AG09309 (cell line): ENCODE results near the gene CNDP1.
"Not testable (repeated sequence)": the region's sequence is repeated elsewhere in the genome, so short reads cannot be mapped to it uniquely, and the experiment has no call there.

Source experiments
- DNase-seq: peaks from one replicate; pipeline ENCODE4 v3.0.0-alpha.2; 2010; ENCODE audit warnings: low read depth
- H3K4me3 ChIP-seq: 2 replicates; pipeline ENCODE4 v1.5.1; 2011; ENCODE audit warnings: mild to moderate bottlenecking, low read depth, low read length, moderate library complexity; ENCODE audit not compliant: control insufficient read depth
- CTCF ChIP-seq: IDR thresholded peaks from 2 replicates; pipeline ENCODE4 v1.5.1; 2011; ENCODE audit warnings: mild to moderate bottlenecking, low read depth, low read length, inconsistent platforms; ENCODE audit not compliant: insufficient read depth, control insufficient read depth; ENCODE audit errors: missing control alignments

The CNDP1 gene

GRCh38 chr18:74498712-74499627, 35.3 kb upstream of the CNDP1 start:
- no peak for DNase-seq
- no peak overlapping the region for H3K4me3 ChIP-seq
- no peak for TF ChIP-seq CTCF

- DNase-seq: no peak
- no peak for TF ChIP-seq CTCF
- no peak overlapping the region for H3K4me3 ChIP-seq
These were observed 34.7 kb upstream of the CNDP1 start for GRCh38 chr18:74499633-74500032.

- no peak for TF ChIP-seq CTCF
- H3K4me3 ChIP-seq: no peak overlapping the region
- DNase-seq: no peak
These were observed 33.9 kb upstream of the CNDP1 start for GRCh38 chr18:74500372-74500771.

- H3K4me3 ChIP-seq, DNase-seq: not testable (repeated sequence)
These were observed 33.5 kb upstream of the CNDP1 start for GRCh38 chr18:74500774-74501173.

- no peak for TF ChIP-seq CTCF
- no peak overlapping the region for H3K4me3 ChIP-seq
- no peak for DNase-seq
These were observed 32.9 kb upstream of the CNDP1 start for GRCh38 chr18:74501386-74501785.

GRCh38 chr18:74503137-74503536, 31.2 kb upstream of the CNDP1 start:
- TF ChIP-seq CTCF: no peak
- no peak overlapping the region for H3K4me3 ChIP-seq
- DNase-seq: no peak

- TF ChIP-seq CTCF: no peak
- no peak overlapping the region for H3K4me3 ChIP-seq
- DNase-seq: no peak
These were observed 28.5 kb upstream of the CNDP1 start for GRCh38 chr18:74505776-74506175.
